ENCODE data around the gene BSCL2.

BSCL2 gene

DNA sequence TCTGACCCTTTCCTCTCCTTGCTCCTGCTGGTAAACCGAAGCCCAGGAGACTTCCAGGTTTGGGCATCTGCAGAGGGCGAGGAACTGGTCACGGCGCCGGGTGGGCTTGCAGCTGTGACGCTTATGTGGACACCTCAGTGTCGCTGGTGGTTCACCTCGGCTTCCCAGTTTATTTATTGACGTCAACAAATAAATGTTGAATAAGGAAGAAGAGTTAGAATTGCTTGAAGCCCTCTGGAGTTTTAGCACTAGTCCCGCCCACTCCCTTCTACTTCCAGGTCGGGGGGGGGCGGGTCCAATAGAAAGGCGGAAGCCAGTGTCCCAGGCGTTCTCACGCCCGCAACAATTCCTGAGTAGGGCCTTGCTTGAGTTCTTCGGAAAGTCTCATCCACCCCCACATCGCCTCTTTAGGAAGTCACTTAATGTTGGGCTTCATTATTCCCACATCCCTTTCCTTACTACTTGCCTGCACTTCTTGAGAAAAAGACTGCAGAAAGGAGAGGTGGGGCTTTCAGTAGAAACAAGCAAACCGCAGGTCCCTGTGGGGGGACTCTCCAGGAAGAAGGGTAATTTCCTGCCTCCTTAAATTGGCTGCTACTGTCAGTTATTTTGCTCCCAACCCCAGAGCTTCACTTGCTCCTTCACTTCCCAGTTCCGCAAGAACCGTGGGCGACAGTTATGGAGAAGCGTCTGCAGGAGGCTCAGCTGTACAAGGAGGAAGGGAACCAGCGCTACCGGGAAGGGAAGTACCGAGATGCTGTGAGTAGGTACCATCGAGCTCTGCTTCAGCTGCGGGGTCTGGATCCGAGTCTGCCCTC lies 21.2 kb upstream of the BSCL2 start, which contains the start of gene TTC9C:
TSS of gene TTC9C (plus strand) at position 316 of the 818 bp plus-strand sequence. CDS start at position 679, 363 bp downstream.
- Histone ChIP-seq H2BK5ac (ENCODE audit: low read length) (peak within 1 kb of the TSS; percentile 97), H3K27ac (ENCODE audit: low read depth, low read length) (peak within 1 kb of the TSS; percentile 94), H2BK15ac (replicated peaks; ENCODE audit: low read depth) (no peak within 1 kb of the TSS), H2AK5ac (ENCODE audit: low read length) (peak within 1 kb of the TSS; percentile 77), H3K79me2 (ENCODE audit: control insufficient read depth, insufficient read depth, low read length) (peaks cover 51% of the 10 kb centered on the region), H3K27me3 (ENCODE audit: insufficient read depth, low read length, poor library complexity) (no peaks in the 10 kb centered on the region), H3K18ac (ENCODE audit: low read length) (peak within 1 kb of the TSS; percentile 98), H3K4me2 (ENCODE audit: low read length) (peak within 1 kb of the TSS; percentile 100), H3K56ac (ENCODE audit: low read length) (peak within 1 kb of the TSS; percentile 100), H3K4me3 (ENCODE audit: low read length) (peak within 1 kb of the TSS; percentile 81), H2BK120ac (ENCODE audit: low read depth, low read length) (peak within 1 kb of the TSS; percentile 52), H4K5ac (ENCODE audit: low read length) (peak within 1 kb of the TSS; percentile 95), H3K36me3 (ENCODE audit: control insufficient read depth, insufficient read depth, low read length) (peaks cover 6% of the 10 kb centered on the region), H3K79me1 (ENCODE audit: low read length) (peaks cover 5% of the 10 kb centered on the region), H4K8ac (ENCODE audit: low read depth, low read length) (peak within 1 kb of the TSS; percentile 17), H3K4me1 (ENCODE audit: control insufficient read depth, low read depth, low read length) (peaks cover 3% of the 10 kb centered on the region), H3K4ac (ENCODE audit: low read depth, low read length) (peak within 1 kb of the TSS; percentile 99), H3K9ac (ENCODE audit: low read length) (peak within 1 kb of the TSS; percentile 94), H3K23ac (ENCODE audit: low read length) (peak within 1 kb of the TSS; percentile 97)
- no CpG with 5 or more reads among the region's 29 CpGs for WGBS (ENCODE audit: extremely low coverage, insufficient coverage, low lambda C conversion rate)
- peak; percentile 91 for DNase-seq

DNA sequence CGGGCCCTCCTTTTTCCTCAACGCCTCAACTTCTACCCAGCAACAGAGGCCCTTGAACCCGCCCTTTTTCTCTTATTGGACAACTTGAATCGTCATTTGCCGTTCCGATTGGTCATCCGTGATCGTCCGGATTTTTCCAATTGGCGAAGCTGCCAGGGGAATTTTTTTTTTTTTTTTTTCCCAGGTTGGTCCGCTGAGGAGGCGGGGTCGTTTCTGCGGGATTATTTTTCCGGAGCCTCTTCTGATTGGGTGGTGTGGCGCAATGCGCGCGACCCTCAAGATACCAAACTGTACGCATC lies 20.6 kb upstream of the BSCL2 start:
- Histone ChIP-seq H3K4ac (ENCODE audit: low read depth, low read length) (peak overlapping the region; percentile 99), H3K79me1 (ENCODE audit: low read length) (peaks cover 5% of the 10 kb centered on the region), H3K18ac (ENCODE audit: low read length) (peak overlapping the region; percentile 98), H2BK15ac (replicated peaks; ENCODE audit: low read depth) (no peak overlapping the region), H2BK120ac (ENCODE audit: low read depth, low read length) (no peak overlapping the region), H3K9ac (ENCODE audit: low read length) (peak overlapping the region; percentile 94), H3K79me2 (ENCODE audit: control insufficient read depth, insufficient read depth, low read length) (peaks cover 51% of the 10 kb centered on the region), H3K27me3 (ENCODE audit: insufficient read depth, low read length, poor library complexity) (no peaks in the 10 kb centered on the region), H3K36me3 (ENCODE audit: control insufficient read depth, insufficient read depth, low read length) (peaks cover 7% of the 10 kb centered on the region), H3K27ac (ENCODE audit: low read depth, low read length) (peak overlapping the region; percentile 94), H4K8ac (ENCODE audit: low read depth, low read length) (peak overlapping the region; percentile 17), H2AK5ac (ENCODE audit: low read length) (no peak overlapping the region), H2BK5ac (ENCODE audit: low read length) (peak overlapping the region; percentile 97), H4K5ac (ENCODE audit: low read length) (peak overlapping the region; percentile 95), H3K4me2 (ENCODE audit: low read length) (peak overlapping the region; percentile 100), H3K23ac (ENCODE audit: low read length) (peak overlapping the region; percentile 97), H3K4me3 (ENCODE audit: low read length) (peak overlapping the region; percentile 81), H3K56ac (ENCODE audit: low read length) (peak overlapping the region; percentile 100), H3K4me1 (ENCODE audit: control insufficient read depth, low read depth, low read length) (peaks cover 3% of the 10 kb centered on the region)
- WGBS (ENCODE audit: extremely low coverage, insufficient coverage, low lambda C conversion rate): no CpG with 5 or more reads among the region's 20 CpGs
- peak; percentile 99 for DNase-seq

DNA sequence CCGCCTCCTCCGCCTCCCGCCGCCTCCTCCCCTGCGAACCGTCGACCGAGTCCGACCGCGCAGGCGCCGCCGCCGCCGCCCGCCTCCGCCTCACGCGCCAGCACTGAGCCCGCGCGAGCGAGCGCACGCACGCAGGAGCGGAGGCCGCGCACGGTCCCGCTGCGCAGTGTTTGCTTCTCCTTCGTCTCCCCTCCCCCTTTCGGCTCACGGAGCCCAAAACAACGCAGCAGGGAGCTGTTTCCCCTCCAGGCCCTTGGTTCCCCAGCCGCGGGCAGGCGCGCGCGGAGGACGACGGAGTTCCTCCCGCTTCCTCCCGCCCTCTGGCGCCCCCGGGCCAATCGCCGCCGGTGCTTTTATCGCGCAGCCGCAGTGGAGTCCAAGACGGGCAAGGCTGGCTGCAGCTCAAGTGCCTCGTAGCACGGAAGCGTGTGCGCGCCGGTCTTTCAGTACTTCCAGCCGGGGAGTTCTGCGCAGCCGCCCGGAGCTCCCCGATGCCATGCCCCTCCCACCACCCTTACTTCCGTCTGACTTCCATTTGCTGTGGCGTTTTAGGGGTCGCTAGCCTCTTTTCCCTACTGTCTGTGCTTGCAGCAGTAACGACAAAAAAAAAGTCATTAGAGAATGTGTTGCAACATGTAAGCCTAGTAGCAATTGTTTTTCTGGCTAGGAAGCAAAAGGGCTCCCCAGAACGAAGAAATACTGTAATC lies 20.1 kb upstream of the BSCL2 start, which contains the start of gene HNRNPUL2:
TSS of gene HNRNPUL2 (minus strand) at position 293 of the 707 bp plus-strand sequence. CDS start 301 bp downstream, outside the sequence.
- H3K27me3 ChIP-seq (ENCODE audit: insufficient read depth, low read length, poor library complexity): no peaks in the 10 kb centered on the region
- peaks cover 53% of the 10 kb centered on the region for H3K79me2 ChIP-seq (ENCODE audit: control insufficient read depth, insufficient read depth, low read length)
- peaks cover 12% of the 10 kb centered on the region for H3K36me3 ChIP-seq (ENCODE audit: control insufficient read depth, insufficient read depth, low read length)
- peak within 1 kb of the TSS; percentile 95 for H4K5ac ChIP-seq (ENCODE audit: low read length)
- WGBS (ENCODE audit: extremely low coverage, insufficient coverage, low lambda C conversion rate): no CpG with 5 or more reads among the region's 72 CpGs
- H2BK15ac ChIP-seq (replicated peaks; ENCODE audit: low read depth): no peak within 1 kb of the TSS
- peak within 1 kb of the TSS; percentile 94 for H3K9ac ChIP-seq (ENCODE audit: low read length)
- H3K18ac ChIP-seq (ENCODE audit: low read length): peak within 1 kb of the TSS; percentile 98
- H3K4ac ChIP-seq (ENCODE audit: low read depth, low read length): peak within 1 kb of the TSS; percentile 99
- peak within 1 kb of the TSS; percentile 77 for H2AK5ac ChIP-seq (ENCODE audit: low read length)
- peak; percentile 99 for DNase-seq
- peak within 1 kb of the TSS; percentile 81 for H3K4me3 ChIP-seq (ENCODE audit: low read length)
- peak within 1 kb of the TSS; percentile 100 for H3K4me2 ChIP-seq (ENCODE audit: low read length)
- H4K8ac ChIP-seq (ENCODE audit: low read depth, low read length): peak within 1 kb of the TSS; percentile 17
- peak within 1 kb of the TSS; percentile 94 for H3K27ac ChIP-seq (ENCODE audit: low read depth, low read length)
- peak within 1 kb of the TSS; percentile 100 for H3K56ac ChIP-seq (ENCODE audit: low read length)
- H2BK5ac ChIP-seq (ENCODE audit: low read length): peak within 1 kb of the TSS; percentile 97
- peak within 1 kb of the TSS; percentile 98 for H3K23ac ChIP-seq (ENCODE audit: low read length)
- H3K79me1 ChIP-seq (ENCODE audit: low read length): peaks cover 9% of the 10 kb centered on the region
- peaks cover 3% of the 10 kb centered on the region for H3K4me1 ChIP-seq (ENCODE audit: control insufficient read depth, low read depth, low read length)
- H2BK120ac ChIP-seq (ENCODE audit: low read depth, low read length): peak within 1 kb of the TSS; percentile 52

DNA sequence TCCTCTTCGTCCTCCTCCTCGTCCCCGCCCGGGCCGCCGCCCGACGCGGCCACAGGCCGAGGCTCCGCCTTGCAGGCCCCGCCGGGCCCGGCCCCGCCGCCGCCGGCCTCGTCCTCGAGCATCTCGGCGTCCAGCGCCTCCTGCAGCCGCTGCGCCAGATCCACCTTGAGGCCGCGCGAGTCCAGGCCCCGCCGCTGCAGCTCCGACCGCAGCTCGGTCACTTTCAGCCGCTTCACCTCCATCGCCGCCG lies 19.6 kb upstream of the BSCL2 start:
- Histone ChIP-seq H2AK5ac (ENCODE audit: low read length) (no peak overlapping the region), H2BK5ac (ENCODE audit: low read length) (no peak overlapping the region), H2BK15ac (replicated peaks; ENCODE audit: low read depth) (no peak overlapping the region), H3K36me3 (ENCODE audit: control insufficient read depth, insufficient read depth, low read length) (peaks cover 17% of the 10 kb centered on the region), H3K27ac (ENCODE audit: low read depth, low read length) (peak overlapping the region; percentile 93), H4K8ac (ENCODE audit: low read depth, low read length) (no peak overlapping the region), H3K4ac (ENCODE audit: low read depth, low read length) (peak overlapping the region; percentile 97), H2BK120ac (ENCODE audit: low read depth, low read length) (no peak overlapping the region), H3K4me3 (ENCODE audit: low read length) (peak overlapping the region; percentile 58), H3K79me2 (ENCODE audit: control insufficient read depth, insufficient read depth, low read length) (peaks cover 57% of the 10 kb centered on the region), H3K4me2 (ENCODE audit: low read length) (peak overlapping the region; percentile 94), H3K27me3 (ENCODE audit: insufficient read depth, low read length, poor library complexity) (no peaks in the 10 kb centered on the region), H4K5ac (ENCODE audit: low read length) (no peak overlapping the region), H3K9ac (ENCODE audit: low read length) (peak overlapping the region; percentile 94), H3K79me1 (ENCODE audit: low read length) (peaks cover 14% of the 10 kb centered on the region), H3K18ac (ENCODE audit: low read length) (peak overlapping the region; percentile 77), H3K4me1 (ENCODE audit: control insufficient read depth, low read depth, low read length) (peaks cover 3% of the 10 kb centered on the region), H3K23ac (ENCODE audit: low read length) (peak overlapping the region; percentile 98), H3K56ac (ENCODE audit: low read length) (peak overlapping the region; percentile 100)
- WGBS (ENCODE audit: extremely low coverage, insufficient coverage, low lambda C conversion rate): no CpG with 5 or more reads among the region's 37 CpGs
- no peak for DNase-seq

DNA sequence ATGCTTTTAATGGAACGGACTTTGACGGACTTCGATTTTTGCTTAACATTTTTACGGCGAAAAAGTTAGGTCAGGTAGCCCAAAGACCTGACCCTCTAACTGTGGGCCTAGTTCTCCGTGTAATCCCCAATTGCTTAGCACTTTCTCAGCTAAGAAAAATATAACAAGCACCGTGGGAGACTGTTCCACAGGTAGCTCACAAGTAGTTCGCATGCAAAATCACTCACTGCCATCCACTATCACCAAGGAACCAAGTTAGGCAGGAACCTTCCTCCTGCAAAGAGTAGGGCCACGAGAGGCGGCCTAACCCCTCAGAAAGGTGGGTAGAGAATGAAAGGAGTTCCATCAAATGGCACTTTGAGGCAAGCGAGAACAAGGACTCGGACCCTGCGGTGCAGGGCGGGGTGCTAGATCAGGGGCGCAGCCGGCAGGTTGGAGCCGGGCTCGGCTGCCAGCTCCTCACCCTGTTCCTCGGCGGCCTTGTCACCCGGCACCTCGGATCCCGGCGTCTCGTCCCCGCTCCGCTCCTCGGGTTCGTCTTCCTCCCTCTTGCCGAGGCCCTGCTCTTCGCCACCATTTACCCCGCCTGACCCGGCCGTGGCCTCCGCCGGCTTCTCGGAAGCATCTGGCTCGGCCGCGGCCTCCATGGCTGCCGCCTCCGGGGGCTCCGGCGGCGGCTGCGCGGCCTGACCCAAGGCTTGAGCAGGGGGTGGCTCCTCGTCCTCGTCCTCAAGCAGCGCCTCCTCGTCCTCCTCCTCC lies 19.1 kb upstream of the BSCL2 start:
- H3K79me1 ChIP-seq (ENCODE audit: low read length): peaks cover 16% of the 10 kb centered on the region
- DNase-seq: peak; percentile 16
- peak overlapping the region; percentile 58 for H3K4me3 ChIP-seq (ENCODE audit: low read length)
- peak overlapping the region; percentile 94 for H3K4me2 ChIP-seq (ENCODE audit: low read length)
- peaks cover 3% of the 10 kb centered on the region for H3K4me1 ChIP-seq (ENCODE audit: control insufficient read depth, low read depth, low read length)
- peak overlapping the region; percentile 94 for H3K9ac ChIP-seq (ENCODE audit: low read length)
- no peak overlapping the region for H4K5ac ChIP-seq (ENCODE audit: low read length)
- peaks cover 57% of the 10 kb centered on the region for H3K79me2 ChIP-seq (ENCODE audit: control insufficient read depth, insufficient read depth, low read length)
- H2BK120ac ChIP-seq (ENCODE audit: low read depth, low read length): no peak overlapping the region
- no peak overlapping the region for H2BK5ac ChIP-seq (ENCODE audit: low read length)
- H3K36me3 ChIP-seq (ENCODE audit: control insufficient read depth, insufficient read depth, low read length): peaks cover 21% of the 10 kb centered on the region
- H2AK5ac ChIP-seq (ENCODE audit: low read length): no peak overlapping the region
- H2BK15ac ChIP-seq (replicated peaks; ENCODE audit: low read depth): no peak overlapping the region
- H3K27ac ChIP-seq (ENCODE audit: low read depth, low read length): peak overlapping the region; percentile 93
- peak overlapping the region; percentile 100 for H3K56ac ChIP-seq (ENCODE audit: low read length)
- H3K4ac ChIP-seq (ENCODE audit: low read depth, low read length): peak overlapping the region; percentile 97
- H3K23ac ChIP-seq (ENCODE audit: low read length): peak overlapping the region; percentile 98
- no peak overlapping the region for H4K8ac ChIP-seq (ENCODE audit: low read depth, low read length)
- H3K18ac ChIP-seq (ENCODE audit: low read length): peak overlapping the region; percentile 77
- no peaks in the 10 kb centered on the region for H3K27me3 ChIP-seq (ENCODE audit: insufficient read depth, low read length, poor library complexity)
- no CpG with 5 or more reads among the region's 51 CpGs for WGBS (ENCODE audit: extremely low coverage, insufficient coverage, low lambda C conversion rate)

Data from mesendoderm (in vitro differentiated cells).